T-helper 2 cell treated with Interferon-gamma antibody and Interleukin-4, amounts not matched to agents 5 μg/mL and 100 μg/mL, for 36 hours (primary cell): Measurements from ENCODE around the gene GABRB1.

Experiments
- DNase-seq: peaks from one replicate; pipeline ENCODE4 v3.0.0; 2021; ENCODE audit warnings: low spot score
- H3K27ac Mint-ChIP-seq: one replicate; pipeline ENCODE4 v1.8.0; 2021; ENCODE audit warnings: mild to moderate bottlenecking, mixed read lengths
- H3K27me3 Mint-ChIP-seq: one replicate; pipeline ENCODE4 v1.8.0; 2021; ENCODE audit warnings: low read depth, mixed read lengths
- H3K36me3 Mint-ChIP-seq: one replicate; pipeline ENCODE4 v1.8.0; 2021; ENCODE audit warnings: low read depth, mixed read lengths
- H3K4me1 Mint-ChIP-seq: one replicate; pipeline ENCODE4 v1.8.0; 2021; ENCODE audit warnings: low read depth, mixed read lengths
- H3K4me3 Mint-ChIP-seq: one replicate; pipeline ENCODE4 v1.8.0; 2022; ENCODE audit warnings: mild to moderate bottlenecking, moderate library complexity, mixed read lengths
- H3K9me3 Mint-ChIP-seq: one replicate; pipeline ENCODE4 v1.8.0; 2021; ENCODE audit warnings: mixed read lengths

Gene GABRB1

GRCh38 chr4:47017081-47017480 lies 14.3 kb upstream of the GABRB1 start:
- Mint-ChIP-seq H3K36me3 (no peaks in the 10 kb centered on the region), H3K27ac (no peak overlapping the region), H3K4me3 (no peak overlapping the region), H3K9me3 (no peaks in the 10 kb centered on the region), H3K27me3 (peaks cover 5% of the 10 kb centered on the region), H3K4me1 (no peaks in the 10 kb centered on the region)
- DNase-seq, result no peak

GRCh38 chr4:47017494-47017893 lies 13.9 kb upstream of the GABRB1 start:
- Mint-ChIP-seq H3K4me3 (no peak overlapping the region), H3K36me3 (no peaks in the 10 kb centered on the region), H3K9me3 (no peaks in the 10 kb centered on the region), H3K27me3 (peaks cover 5% of the 10 kb centered on the region), H3K4me1 (no peaks in the 10 kb centered on the region), H3K27ac (no peak overlapping the region)
- no peak for DNase-seq

DNA sequence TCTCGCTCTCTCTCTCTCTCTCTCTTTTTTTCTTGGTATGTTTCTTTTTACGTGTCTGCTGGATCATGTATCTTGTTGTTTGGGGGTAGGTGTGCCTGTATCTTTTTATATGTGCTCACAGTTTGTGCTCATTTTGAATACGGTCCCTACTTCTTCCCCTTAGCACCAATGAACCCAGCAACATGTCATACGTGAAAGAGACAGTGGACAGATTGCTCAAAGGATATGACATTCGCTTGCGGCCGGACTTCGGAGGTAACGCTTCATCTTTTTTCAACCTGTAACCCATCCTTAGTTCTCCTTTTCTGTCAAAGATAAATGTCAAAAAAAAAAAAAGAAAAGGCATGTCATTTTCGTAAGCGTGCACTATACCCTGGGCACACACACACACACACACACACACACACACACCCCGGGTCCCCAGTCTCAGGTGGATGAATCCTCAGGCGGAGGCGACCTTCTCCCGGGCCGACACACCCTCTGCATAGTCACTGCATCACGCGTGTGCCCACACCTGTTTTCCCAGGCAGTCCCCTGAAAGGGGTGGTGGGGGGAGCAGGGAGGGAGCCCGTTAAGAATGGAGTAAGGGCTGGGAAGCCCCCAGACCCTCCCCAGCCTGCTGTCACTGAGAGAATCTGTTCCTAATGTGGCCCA lies 511 bp downstream of the GABRB1 start:
- Mint-ChIP-seq H3K36me3 (no peaks in the 10 kb centered on the region), H3K9me3 (no peaks in the 10 kb centered on the region), H3K27me3 (peaks cover 43% of the 10 kb centered on the region), H3K4me1 (peaks cover 17% of the 10 kb centered on the region), H3K27ac (no peak overlapping the region), H3K4me3 (peak overlapping the region; percentile 83)
- DNase-seq, result no peak

- H3K27me3 Mint-ChIP-seq, result peaks cover 43% of the 10 kb centered on the region
- peak; percentile 22 for DNase-seq
- peak overlapping the region; percentile 83 for H3K4me3 Mint-ChIP-seq
- peaks cover 17% of the 10 kb centered on the region for H3K4me1 Mint-ChIP-seq
- H3K36me3 Mint-ChIP-seq, result no peaks in the 10 kb centered on the region
- H3K9me3 Mint-ChIP-seq, result no peaks in the 10 kb centered on the region
- H3K27ac Mint-ChIP-seq, result no peak overlapping the region
These were observed 1.2 kb downstream of the GABRB1 start for GRCh38 chr4:47032405-47033106.

GRCh38 chr4:47038263-47038662 lies 6.9 kb downstream of the GABRB1 start:
- Mint-ChIP-seq H3K9me3 (no peaks in the 10 kb centered on the region), H3K4me3 (no peak overlapping the region), H3K4me1 (no peaks in the 10 kb centered on the region), H3K36me3 (no peaks in the 10 kb centered on the region), H3K27me3 (peaks cover 6% of the 10 kb centered on the region), H3K27ac (no peak overlapping the region)
- no peak for DNase-seq

DNA sequence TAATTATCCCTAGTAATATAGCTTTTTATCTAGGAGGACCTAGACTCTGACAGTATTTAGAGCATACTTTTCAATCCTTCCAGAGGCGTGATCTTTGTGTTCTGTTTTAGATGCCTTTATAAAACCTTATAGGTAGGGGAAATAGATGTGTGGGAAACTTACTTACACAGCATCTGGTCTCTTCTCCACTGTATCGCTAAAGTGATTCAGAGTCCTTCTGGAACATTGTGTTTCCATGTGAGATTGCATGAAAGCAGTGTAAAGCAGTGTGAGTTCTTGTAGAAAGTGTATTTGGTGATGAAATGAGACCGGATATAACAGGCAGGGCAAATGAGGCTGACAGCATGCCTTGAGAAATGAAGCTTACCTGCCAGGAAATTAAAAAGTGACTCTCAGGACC lies 9.5 kb downstream of the GABRB1 start:
- no peak overlapping the region for H3K27ac Mint-ChIP-seq
- H3K4me3 Mint-ChIP-seq, result no peak overlapping the region
- H3K27me3 Mint-ChIP-seq, result no peaks in the 10 kb centered on the region
- no peak for DNase-seq
- no peaks in the 10 kb centered on the region for H3K4me1 Mint-ChIP-seq
- H3K9me3 Mint-ChIP-seq, result no peaks in the 10 kb centered on the region
- H3K36me3 Mint-ChIP-seq, result no peaks in the 10 kb centered on the region

DNA sequence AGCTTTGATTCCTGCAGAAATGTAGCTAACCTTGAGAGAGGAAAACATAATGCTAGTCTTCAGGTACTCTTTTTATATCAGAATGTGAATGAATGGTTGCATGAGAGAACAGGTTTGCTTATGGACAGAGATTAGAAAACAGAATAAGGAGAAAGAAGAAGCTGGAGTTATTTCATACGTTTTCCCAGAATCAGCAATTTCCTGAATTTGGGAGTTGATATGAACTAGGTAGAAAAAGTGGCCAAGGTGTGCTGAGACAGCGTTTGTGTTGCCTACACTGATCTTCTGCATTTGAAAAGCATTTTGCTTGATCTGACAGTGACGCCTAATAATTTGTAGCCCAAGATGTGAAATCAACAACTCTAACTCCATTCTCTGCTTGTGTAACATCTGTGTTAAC lies 12.5 kb downstream of the GABRB1 start:
- Mint-ChIP-seq H3K9me3 (no peaks in the 10 kb centered on the region), H3K27ac (no peak overlapping the region), H3K27me3 (no peaks in the 10 kb centered on the region), H3K4me3 (no peak overlapping the region), H3K36me3 (no peaks in the 10 kb centered on the region), H3K4me1 (no peaks in the 10 kb centered on the region)
- DNase-seq, result no peak

DNA sequence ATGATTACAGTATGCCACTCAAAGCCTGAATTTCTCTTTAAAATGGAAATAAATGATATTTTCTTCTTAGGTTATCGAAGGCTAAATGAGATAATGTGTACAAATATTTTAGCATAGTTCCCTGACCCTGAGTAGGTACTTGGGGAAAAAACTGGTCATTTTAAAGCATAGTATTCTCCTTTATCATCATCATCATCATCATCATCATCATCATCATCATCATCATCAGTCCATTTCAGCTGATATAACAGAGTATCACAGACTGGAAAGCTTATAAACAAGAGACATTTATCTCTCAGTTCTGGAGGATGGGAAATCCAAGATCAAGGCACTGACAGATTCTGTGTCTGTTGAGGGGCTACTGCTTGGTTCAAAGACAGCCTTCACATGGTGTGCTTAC lies 13.9 kb downstream of the GABRB1 start:
- Mint-ChIP-seq H3K9me3 (no peaks in the 10 kb centered on the region), H3K36me3 (no peaks in the 10 kb centered on the region), H3K4me1 (no peaks in the 10 kb centered on the region), H3K27ac (no peak overlapping the region), H3K4me3 (no peak overlapping the region), H3K27me3 (no peaks in the 10 kb centered on the region)
- DNase-seq, result no peak

- no peak overlapping the region for H3K27ac Mint-ChIP-seq
- peaks cover 3% of the 10 kb centered on the region for H3K27me3 Mint-ChIP-seq
- no peaks in the 10 kb centered on the region for H3K4me1 Mint-ChIP-seq
- DNase-seq, result no peak
- no peaks in the 10 kb centered on the region for H3K36me3 Mint-ChIP-seq
- no peak overlapping the region for H3K4me3 Mint-ChIP-seq
- H3K9me3 Mint-ChIP-seq, result no peaks in the 10 kb centered on the region
These were observed 18.0 kb downstream of the GABRB1 start for GRCh38 chr4:47049347-47049746.

DNA sequence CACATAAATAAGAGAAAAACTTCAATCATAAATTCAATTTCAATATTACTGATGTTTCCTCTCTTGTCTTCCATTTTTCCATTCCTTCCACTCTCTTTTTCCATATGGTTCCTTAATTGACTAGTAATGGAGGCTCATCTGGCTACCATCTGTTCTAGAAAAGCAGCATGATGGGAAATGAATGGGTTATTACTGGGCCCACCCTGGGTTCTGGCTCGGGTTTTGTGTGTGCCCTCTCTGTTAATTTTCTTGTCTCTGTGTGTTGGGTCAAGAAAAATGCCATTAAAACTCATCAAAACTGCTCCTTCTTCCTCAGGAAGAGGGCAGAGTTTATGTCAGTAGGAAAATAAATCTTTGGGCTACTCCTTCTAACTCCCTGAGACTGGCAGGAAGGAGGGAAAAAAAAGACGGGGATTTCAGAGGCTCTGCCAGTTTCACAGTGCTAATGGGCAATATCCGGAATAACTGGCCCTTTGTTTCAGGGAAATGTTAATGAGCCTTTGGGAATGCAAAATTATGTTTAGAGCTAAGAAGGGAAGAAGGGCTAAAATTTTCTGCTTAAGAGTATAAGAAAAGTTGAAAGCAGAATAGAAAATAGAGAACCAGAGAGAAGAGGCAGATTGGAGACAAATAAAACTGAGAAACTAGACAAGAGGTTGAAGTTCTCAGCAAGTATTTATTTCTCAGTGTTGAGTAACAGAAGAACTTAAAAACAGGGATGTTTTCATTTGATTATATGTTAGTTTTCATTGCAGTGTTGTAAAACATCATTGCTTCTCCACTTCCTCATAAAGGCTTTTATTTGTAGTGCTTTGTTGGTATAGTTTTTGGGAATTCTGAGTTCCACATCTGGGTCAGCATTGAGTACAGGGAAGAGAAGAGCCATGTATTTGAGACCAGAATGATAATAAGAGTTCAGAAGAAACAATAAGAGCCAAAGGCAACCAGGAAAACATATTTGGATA lies 19.7 kb downstream of the GABRB1 start:
- Mint-ChIP-seq H3K27ac (no peak overlapping the region), H3K4me3 (no peak overlapping the region), H3K4me1 (no peaks in the 10 kb centered on the region), H3K27me3 (peaks cover 3% of the 10 kb centered on the region), H3K36me3 (no peaks in the 10 kb centered on the region), H3K9me3 (no peaks in the 10 kb centered on the region)
- DNase-seq, result no peak

GRCh38 chr4:47053485-47053884 lies 22.1 kb downstream of the GABRB1 start:
- H3K4me1 Mint-ChIP-seq, result no peaks in the 10 kb centered on the region
- no peak for DNase-seq
- H3K27ac Mint-ChIP-seq, result no peak overlapping the region
- H3K36me3 Mint-ChIP-seq, result no peaks in the 10 kb centered on the region
- H3K27me3 Mint-ChIP-seq, result peaks cover 3% of the 10 kb centered on the region
- no peaks in the 10 kb centered on the region for H3K9me3 Mint-ChIP-seq
- H3K4me3 Mint-ChIP-seq, result no peak overlapping the region

DNA sequence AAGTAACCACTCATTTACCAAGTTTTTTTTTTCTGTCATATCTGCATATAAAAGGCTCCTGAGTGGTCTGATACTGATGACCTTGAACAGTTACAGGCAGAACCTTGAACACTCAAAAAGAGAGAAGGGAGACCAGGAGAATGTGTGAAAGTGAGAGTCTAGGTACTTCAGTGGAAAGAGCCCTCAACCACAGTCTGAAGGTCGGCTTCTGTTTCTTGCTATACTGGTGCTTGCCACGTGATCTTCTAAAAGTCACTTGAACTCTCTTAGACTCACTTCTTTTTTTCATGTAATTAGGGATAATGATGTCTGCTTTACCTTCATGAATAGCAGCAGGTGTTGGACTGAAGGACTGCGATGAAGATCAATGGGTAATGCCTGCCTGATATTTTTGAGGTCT lies 22.8 kb downstream of the GABRB1 start:
- H3K36me3 Mint-ChIP-seq, result no peaks in the 10 kb centered on the region

GRCh38 chr4:47057991-47058390 lies 26.6 kb downstream of the GABRB1 start:
- Mint-ChIP-seq H3K4me1 (no peaks in the 10 kb centered on the region), H3K36me3 (no peaks in the 10 kb centered on the region), H3K9me3 (no peaks in the 10 kb centered on the region), H3K4me3 (no peak overlapping the region), H3K27ac (no peak overlapping the region), H3K27me3 (no peaks in the 10 kb centered on the region)
- DNase-seq, result no peak

More for the DNA sequence above, 22.8 kb downstream of the GABRB1 start:
- no peaks in the 10 kb centered on the region for H3K4me1 Mint-ChIP-seq
- no peaks in the 10 kb centered on the region for H3K9me3 Mint-ChIP-seq
- peaks cover 3% of the 10 kb centered on the region for H3K27me3 Mint-ChIP-seq
- DNase-seq, result no peak
- no peak overlapping the region for H3K4me3 Mint-ChIP-seq
- H3K27ac Mint-ChIP-seq, result no peak overlapping the region

DNA sequence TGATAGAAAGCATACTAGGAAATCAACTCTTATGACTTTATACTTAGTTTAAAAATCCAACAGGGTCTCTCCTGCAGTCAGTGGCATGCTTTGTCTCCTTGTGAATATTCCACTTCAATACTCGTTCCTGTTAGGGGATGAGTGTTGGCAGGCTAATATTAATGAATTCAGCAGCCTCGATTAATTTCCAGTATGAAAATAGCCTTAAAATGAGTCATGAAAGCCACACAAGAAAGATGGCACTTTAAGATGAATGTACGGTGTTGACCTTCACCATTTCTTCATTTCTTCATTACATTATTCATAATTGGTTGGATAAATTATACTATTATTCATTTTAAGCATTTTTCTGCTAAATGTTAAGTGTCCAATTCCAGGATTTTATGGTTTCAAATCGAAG lies 29.2 kb downstream of the GABRB1 start:
- Mint-ChIP-seq H3K36me3 (no peaks in the 10 kb centered on the region), H3K27ac (no peak overlapping the region), H3K9me3 (no peaks in the 10 kb centered on the region), H3K27me3 (no peaks in the 10 kb centered on the region), H3K4me1 (no peaks in the 10 kb centered on the region), H3K4me3 (no peak overlapping the region)
- no peak for DNase-seq
